Stimulated activated CD8-positive, alpha-beta memory T cell treated with anti-CD3 and anti-CD28 coated beads, Interleukin-7, amount 100 ng/mL, for 4 hours (primary cell): ENCODE results near the gene PCLAF.
"Not testable (repeated sequence)": the region's sequence is repeated elsewhere in the genome, so short reads cannot be mapped to it uniquely, and the experiment has no call there.

Experiments used
- DNase-seq, 2 donors: peaks; one replicate each; pipeline ENCODE4 v3.0.0-alpha.2; 2020; ENCODE audit warnings: low read depth in 2 of 2

Gene PCLAF

DNA sequence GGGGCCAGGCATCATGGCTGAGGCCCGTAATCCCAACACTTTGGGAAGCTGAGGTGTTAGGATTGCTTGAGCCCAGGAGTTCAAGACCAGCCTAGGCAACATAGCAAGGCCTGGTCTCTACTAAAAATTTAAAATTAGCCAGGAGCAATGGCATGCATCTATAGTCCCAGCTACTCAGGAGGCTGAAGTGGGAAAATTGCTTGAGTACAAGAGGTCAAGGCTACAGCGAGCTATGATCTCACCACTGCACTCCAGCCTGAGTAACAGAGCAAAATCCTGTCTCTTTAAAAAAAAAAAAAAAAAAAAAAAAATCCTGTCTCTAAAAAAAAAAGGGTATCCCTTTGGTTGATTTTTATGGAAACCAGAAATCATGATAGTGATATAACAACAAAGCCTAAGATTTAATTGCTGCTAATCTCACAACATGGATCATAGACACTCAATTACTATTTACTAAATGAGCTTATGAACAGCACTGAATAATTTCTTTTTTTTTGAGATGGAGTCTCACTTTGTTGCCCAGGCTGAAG is 12.1 kb downstream of the PCLAF start:
- DNase-seq: no peak

DNA sequence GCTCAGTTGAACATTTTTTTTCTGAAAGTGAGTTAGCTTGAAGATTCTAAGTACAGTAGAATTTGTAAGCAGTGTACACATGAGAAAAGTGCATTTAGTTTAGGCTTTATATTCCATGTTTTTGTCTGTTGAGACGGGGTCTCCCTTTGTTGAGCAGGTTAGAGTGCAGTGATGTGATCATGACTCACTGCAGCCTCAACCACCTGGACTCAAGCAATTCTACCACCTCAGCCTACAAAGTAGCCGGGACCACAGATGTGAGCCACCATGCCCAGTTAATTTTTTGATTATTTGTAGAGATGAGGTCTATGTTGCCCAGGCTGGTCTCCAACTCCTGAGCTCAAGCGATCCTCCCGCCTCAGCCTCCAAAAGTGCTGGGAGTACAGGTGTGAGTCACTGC is 20.0 kb downstream of the PCLAF start:
- no peak for DNase-seq

DNA sequence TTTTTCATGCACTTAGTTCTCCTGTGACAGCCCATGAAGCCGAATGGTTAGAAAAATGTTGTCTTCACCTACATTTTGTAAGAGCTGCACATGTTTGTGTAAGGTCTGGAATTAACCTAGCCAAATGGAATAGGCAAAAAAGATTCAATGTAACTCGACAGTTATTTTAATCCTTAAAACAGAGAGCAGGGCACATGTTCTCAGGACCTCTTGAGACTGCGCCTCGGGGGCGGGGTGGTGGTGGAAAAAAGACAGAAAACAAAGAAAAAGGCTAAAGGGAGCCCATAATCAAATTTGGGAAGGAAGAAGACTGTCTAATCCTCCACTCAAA is 24.6 kb downstream of the PCLAF start:
- no peak for DNase-seq

DNA sequence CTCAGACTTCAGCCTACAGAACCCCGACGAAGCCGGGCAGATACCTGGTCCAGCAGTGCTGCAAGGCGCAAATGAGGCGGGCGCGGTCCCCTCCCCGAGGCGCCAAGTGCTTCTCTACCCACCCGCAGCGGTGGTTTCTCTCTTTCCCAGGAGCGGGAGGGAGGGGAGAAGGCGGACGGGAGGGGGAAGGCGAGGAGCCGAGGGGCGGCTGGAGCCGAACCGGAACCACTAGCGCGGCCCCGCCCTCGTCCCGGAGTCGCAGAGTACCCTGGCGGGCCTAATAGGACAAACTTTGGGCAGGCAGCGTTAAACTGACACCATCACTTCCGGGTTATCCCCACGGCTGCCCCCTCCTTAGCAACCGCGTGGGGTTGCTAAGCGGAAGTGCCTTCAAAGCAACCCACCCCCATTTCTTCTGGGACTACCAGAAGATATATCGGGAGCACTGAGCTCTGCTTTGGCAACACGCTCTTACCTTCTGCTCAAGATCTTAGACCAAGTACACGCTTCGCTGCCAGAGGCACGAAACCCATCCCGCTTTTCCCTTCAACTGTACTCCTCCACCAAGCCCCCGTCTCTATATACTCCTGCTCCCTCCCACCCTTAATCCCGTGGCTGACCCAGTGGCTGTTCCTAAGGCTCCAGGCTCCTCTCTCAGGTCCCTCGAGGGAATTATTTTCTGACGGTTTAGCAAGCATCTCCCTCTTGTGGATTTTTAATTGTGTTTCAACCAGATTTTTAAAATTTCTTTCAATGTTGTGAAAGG is 25.1 kb downstream of the PCLAF start, which contains the start of gene CSNK1G1:
CSNK1G1 (minus strand) TSS at position 230 of the 766 bp plus-strand sequence. CDS start 55,674 bp downstream, outside the sequence.
- peak; percentile 91 to 93 for DNase-seq

DNA sequence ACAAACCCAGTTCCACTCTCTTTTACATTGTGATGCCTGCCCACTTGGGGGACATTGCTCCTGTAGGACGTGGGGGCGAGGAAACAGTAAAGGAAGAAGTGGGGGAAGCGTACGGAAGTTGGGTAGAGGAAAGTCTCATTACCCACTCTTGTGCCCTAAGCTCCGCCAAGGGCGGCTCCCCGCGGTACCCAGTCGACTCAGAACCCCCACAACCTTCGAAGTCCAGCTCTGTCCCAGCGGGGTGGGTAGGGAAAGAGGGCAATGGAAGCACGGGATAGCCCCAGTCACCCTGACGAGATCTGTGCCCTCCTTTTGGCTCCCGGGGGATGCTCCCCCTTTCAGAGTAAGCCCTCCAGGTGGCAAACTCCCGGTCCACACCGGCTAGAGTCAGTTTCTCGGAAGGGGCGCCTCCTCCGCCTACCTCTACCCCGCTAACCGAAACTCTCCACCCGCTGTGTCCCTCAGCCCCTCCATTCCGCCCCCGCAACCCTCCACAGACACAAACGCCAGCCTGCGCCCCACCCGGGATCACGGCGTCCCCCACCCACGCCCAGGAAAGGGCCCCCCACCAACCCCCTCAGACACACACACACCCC is 25.8 kb downstream of the PCLAF start:
- DNase-seq: peak in 1 of 2 donors; percentile 58

DNA sequence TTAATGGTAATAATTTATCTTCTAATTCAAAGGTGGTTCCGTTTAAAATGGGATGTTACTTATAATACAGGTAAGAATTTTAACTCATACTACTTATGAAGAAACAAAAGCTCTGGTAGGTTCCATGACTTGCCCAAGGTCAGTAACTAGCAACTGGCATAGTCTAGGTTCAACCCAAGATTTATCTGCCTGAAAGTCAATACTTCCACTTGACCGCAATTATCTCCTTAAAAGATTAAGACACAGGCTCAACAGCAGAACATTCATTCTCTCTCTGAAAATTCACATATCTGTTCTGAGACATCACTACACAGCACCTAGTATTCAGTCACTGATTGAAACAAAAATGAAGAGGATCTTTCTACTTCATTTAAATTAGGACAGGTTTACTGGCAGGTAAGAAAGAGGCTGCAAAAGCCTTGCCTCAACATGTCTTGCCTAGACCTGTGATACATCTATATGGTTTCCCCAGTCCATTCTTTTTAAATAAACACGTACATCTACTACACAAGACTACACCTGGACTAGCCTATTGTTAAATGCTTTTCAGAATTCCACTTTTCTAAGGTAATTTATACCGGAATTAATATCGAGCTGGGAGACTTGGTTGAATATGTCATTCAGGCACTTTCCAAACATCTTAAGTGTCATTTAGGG is 26.4 kb downstream of the PCLAF start:
- no peak for DNase-seq

DNA sequence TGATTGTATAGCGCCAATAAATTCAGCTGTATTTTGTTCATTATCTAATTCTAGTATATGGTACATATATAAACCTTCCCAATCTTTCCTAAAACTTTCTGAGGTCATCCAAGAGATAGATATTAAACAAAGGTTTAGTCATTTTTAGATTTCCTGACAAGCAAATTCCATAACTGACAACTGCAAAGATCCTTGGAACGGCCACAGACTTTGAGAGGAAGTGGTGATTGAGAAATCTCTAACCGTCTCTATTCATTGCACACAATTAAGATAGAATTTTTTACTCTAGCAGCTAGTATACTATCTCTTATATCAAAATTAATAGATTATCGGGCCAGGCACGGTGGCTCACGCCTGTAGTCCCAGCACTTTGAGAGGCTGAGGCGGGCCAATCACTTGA is 30.0 kb downstream of the PCLAF start:
- DNase-seq: no peak

DNA sequence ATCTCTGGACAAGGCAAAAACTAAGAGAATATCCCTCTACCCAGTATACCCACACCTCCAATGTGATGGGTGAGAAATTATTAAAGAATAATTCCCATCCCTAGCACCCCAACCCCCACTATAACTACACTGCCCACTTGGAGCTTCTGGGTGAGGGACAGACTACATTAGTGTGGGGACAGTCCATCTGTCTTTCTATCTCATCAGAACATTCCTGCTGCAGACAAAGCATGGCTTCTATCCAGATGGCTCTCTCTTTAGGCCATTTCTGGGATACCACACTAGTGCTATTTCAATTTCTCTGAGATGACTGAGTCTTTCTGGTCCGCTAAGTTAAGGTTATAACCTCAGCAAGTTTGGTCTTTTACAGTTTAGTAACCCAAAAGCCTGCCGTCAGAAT is 31.9 kb downstream of the PCLAF start:
- no peak for DNase-seq

DNA sequence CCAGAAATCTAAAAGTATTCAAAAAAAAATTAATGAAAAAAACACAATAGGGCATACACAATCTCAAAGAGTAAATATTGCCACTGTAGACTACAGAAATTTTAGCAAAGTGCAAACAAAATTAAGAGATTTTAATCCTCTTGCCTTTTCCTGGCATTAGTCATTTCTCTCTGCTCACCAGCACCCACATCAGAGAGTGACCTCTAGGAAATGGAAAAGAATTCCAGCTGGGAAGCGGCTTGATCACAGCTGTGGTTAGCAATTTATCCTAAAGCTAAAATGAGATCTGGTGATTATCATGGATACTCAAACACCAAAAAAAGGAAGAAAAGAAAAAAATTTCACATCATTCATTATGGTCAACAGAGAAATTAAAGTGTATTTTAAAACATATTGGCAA is 32.8 kb downstream of the PCLAF start:
- no peak for DNase-seq

DNA sequence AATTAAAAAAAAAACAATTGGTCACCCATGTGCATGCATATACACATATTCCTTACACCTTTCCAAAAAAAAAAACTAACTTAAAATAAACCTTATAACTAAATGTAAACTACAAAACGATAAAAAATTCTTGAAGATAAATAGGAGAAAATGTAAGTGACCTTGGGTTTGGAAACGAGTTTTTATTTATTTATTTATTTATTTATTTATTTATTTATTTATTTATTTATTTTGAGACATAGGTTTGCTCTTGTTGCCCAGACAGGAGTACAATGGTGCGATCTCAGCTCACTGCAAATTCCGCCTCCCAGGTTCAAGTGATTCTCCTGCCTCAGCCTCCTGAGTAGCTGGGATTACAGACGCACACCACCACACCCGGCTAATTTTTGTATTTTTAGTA is 35.0 kb downstream of the PCLAF start:
- DNase-seq: not testable (repeated sequence)

DNA sequence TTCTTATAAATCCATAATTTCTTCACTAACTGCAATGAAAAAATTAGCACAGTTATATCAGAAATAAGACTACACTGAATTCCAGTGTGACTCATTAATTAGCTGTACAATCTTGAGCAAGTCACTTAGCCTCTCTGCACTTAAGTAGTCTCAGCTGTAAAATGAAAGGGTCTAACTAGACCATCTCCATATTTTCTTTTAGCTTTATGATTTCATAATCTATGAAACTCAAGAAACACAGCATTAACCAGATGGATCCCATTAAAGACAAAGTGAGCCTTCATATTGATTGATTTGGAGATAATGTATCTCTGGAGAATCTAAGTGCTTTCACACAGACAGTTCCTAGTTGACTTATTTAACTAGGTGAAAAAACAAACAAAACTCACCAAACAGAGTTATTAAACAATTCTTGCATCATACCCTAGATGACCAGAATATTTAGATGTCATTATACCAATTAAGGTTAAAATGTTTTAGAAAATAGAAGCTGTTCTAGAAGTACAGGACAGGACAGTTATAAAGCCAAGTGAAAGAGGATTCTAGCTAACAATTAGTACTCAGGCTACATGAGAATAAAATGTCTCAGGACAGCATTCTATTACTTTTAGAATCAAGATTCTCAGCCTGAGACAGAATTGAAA is 36.5 kb downstream of the PCLAF start:
- DNase-seq: no peak

DNA sequence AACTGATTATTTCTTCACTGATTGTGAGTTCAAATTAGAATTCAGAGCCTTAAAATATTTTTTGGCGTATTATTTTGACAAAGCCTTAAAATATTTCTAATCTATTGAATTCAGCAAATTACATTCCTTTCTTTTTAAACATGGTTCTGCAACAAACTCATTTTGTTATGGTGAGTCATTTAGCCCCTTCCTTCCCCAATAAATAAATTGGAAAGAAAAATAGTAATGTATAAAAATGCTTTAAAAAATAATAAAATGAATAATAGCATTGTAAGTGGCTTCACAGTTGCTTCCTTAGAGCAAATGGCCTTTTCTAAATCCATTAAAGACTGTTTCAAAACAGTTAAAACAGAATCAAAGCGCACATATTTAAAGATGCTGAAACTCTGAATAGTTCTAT is 37.4 kb downstream of the PCLAF start:
- DNase-seq: no peak

DNA sequence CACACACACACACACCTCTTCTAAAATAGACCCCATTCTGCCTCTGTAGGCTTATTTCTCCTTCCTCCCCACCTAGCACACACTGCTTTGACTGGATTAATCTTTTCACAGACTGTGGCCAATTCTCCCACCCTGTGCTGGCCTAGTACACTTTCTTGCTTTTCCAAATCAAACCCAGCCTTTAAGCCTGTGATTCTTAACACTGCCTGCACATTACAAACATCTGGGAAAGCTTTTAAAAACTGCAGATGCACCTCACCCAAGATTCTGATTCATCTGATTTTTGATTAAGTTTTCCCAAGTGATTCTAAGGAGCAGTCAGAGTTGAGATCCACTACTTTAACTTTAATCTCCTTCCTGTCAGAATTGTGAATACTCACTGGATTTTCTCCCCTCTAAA is 38.0 kb downstream of the PCLAF start:
- DNase-seq: no peak

DNA sequence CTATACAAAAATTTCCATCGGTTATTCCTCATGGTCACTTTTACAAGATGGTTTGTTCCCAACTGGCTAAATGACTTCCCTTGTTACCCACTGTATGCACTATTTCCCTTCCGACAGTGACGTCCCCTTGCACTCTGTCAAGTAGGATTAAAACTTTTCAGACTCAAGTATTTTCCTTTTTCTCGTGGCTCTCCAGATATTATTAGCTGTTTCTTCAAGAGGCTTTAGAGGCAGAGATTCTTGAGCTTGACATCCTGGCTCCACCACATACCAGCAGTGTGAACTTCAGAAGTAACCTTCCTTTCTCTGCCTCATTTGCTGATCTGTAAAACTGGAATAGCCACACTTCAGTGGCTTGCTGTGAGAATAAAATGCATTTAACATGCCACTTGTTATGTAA is 39.3 kb downstream of the PCLAF start:
- DNase-seq: no peak

DNA sequence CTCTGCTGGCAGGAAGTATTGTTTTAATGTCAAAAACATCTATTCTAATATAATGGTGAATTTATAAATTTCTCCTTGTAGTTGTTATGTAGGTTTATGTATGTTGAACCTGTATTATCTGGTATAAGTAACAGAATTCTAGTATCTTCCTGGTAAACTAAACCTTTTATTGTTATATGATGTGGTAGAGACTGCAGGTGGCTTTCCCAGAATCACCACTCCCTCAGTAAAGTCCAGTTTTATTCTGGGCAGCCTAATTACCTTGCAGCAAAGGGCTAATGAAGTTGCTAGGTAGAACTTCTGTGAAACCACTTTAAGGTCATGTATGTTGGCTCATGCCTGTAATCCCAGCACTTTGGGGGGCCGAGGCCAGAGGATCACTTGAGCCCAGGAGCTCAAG is 40.9 kb downstream of the PCLAF start:
- DNase-seq: no peak

DNA sequence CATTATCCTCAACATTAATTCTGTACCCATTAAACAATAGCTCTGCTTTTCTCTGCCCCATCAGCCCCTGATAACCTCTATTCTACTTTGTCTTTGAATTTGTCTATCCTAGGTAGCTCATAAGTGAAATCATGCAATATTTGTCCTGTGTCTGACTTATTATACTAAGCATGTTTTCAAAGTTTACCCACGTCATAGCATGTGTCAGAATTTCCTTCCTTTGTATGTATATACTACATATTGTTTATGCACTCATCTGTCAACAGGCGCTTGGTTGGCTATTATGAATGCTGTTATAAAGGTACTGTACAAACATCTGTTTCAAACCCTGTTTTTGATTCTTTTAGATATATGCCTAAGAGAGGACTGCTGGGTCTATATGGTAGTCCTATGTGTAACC is 43.5 kb downstream of the PCLAF start:
- DNase-seq: no peak

DNA sequence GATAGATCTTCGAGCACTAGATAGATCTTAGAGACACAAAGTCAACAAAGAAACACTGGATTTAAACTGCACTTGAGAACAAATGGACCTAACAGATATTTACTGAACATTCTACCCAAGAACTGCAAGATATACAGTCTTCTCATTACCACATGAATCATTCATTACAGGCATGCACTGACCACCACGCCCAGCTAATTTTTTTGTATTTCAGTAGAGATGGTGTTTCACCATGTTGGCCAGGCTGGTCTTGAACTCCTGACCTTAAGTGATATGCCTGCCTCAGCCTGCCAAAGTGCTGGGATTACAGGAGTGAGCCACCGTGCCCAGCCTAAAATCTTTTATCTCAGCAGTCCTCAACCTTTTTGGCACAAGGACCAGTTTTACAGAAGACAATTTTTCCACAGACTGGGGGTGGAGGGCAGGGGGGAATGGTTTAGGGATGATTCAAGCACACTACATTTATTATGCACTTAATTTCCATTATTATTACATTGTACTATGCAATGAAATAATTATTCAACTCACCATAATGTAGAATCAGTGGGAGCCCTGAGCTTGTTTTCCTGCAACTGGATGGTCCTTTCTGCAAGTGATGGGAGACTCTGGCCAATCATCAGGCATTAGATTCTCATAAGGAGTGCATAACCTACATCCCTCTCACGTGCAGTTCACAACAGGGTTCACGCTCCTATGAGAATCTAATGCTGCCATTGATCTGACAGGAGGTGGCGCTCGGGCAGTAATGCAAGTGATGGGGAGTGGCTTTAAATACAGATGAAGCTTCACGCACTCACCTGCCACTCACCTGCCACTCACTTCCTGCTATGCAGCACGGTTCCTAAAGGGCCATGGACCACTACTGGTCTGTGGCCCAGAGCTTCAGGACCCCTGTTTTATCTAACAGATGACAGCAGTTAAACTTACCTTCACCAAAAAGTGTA is 47.0 kb downstream of the PCLAF start:
- peak in 1 of 2 donors; percentile 11 for DNase-seq

DNA sequence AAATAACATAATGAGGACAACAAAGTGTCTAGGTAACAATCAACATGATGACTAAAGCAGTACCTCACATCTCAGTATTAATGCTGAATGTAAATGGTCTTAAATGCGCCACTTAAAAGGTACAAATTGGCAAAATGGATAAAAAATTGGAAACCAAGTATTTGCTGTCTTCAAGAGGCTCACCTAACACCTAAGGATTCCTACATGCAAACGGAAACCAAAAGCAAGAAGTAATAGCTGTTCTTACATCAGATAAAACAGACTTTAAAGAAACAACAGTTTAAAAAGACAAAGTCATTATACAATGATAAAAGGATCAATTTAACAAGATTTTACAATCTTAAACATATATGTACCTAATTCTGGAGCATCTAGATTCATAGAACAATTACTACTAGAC is 47.7 kb downstream of the PCLAF start:
- no peak for DNase-seq

DNA sequence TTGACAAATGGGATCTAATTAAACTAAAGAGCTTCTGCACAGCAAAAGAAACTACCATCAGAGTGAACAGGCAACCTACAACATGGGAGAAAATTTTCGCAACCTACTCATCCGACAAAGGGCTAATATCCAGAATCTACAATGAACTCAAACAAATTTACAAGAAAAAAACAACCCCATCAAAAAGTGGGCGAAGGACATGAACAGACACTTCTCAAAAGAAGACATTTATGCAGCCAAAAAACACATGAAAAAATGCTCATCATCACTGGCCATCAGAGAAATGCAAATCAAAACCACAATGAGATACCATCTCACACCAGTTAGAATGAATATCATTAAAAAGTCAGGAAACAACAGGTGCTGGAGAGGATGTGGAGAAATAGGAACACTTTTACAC is 49.6 kb downstream of the PCLAF start:
- DNase-seq: not testable (repeated sequence)

DNA sequence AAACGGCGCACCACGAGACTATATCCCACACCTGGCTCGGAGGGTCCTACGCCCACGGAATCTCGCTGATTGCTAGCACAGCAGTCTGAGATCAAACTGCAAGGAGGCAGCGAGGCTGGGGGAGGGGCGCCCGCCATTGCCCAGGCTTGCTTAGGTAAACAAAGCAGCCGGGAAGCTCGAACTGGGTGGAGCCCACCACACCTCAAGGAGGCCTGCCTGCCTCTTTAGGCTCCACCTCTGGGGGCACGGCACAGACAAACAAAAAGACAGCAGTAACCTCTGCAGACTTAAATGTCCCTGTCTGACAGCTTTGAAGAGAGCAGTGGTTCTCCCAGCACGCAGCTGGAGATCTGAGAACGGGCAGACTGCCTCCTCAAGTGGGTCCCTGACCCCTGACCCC is 54.3 kb downstream of the PCLAF start:
- not testable (repeated sequence) for DNase-seq

DNA sequence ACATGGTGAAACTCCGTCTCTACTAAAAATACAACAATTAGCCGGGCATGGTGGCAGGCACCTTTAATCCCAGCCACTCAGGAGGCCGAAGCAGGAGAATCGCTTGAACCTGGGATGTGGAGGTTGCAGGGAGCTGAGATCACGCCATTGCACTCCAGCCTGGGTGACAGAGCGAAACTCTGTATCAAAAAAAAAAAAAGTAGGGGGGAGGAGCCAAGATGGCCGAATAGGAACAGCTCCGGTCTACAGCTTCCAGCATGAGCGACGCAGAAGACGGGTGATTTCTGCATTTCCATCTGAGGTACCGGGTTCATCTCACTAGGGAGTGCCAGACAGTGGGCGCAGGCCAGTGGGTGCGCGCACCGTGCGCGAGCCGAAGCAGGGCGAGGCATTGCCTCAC is 54.8 kb downstream of the PCLAF start:
- not testable (repeated sequence) for DNase-seq
